ENCODE measurements around the gene ACMSD.

ACMSD gene

DNA sequence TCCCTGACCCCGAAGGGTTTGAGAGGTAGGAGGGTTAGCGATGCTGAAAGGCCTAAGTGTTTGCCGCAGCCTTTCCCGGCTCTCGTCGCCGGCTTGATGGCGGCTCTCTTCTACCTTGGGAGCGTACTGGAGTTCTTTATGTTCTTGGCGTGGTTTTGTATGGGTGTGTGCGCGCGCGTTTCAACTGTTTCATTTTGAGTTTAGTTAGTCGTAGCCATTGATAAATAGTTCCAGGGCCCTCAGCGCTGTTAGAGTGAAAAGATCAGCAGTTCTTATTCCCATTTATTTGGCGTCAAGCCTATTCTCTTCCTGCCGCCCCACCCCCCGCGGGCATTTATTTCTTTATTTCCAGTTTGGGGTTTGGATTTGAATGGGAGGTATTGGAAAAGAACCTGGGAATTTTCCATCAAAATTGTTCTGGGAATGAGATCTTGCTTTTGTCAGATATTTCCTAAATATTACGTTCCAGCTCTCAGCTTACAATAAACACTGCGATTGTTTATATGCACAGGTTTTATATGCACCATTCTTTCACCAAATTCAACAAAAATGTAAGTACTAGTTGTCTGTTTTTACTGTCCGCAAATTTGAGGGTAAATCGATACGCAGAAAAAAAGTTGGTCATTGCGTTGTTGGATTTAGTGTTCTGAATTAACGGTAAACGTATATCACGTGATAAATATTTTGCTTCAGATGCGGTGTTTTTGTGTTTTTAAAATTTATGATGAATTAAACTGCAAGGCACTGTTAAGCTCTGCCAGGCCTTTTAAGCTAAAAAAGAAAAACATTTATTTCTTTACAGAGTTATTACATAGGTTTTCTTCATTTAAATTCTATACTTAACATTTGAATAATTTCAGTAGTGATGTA, 81.2 kb downstream of the ACMSD start:
- TF ChIP-seq, protein P1, sequence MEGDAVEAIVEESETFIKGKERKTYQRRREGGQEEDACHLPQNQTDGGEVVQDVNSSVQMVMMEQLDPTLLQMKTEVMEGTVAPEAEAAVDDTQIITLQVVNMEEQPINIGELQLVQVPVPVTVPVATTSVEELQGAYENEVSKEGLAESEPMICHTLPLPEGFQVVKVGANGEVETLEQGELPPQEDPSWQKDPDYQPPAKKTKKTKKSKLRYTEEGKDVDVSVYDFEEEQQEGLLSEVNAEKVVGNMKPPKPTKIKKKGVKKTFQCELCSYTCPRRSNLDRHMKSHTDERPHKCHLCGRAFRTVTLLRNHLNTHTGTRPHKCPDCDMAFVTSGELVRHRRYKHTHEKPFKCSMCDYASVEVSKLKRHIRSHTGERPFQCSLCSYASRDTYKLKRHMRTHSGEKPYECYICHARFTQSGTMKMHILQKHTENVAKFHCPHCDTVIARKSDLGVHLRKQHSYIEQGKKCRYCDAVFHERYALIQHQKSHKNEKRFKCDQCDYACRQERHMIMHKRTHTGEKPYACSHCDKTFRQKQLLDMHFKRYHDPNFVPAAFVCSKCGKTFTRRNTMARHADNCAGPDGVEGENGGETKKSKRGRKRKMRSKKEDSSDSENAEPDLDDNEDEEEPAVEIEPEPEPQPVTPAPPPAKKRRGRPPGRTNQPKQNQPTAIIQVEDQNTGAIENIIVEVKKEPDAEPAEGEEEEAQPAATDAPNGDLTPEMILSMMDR (IDR thresholded peaks at IDR 0.05), result no peak
- Histone ChIP-seq H3K9ac (peak overlapping the region; percentile 86), H3K4me1 (peaks cover 17% of the 10 kb centered on the region)

DNA sequence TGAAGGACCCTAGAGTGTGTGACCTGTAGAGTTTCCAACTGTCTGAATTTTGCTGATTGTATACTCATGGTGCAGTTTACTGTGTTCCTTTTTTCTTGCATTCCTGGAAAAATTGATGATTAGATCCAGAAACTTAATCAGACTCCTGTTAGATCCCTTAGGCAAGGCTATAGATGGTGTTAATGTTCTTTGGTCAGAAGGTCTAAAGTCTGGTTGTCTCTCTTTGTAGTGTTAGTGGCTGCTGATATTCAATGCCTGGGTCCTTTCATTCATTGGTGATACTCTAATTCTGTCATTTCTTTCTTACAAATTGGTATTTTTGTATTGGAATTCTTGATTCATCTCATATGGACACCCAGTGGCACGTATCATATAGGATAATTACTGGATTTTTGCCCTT, 86.5 kb downstream of the ACMSD start:
- no peak overlapping the region for H3K27ac ChIP-seq
- H3K27me3 ChIP-seq (ENCODE audit: control insufficient read depth, insufficient read depth, low read length), result no peaks in the 10 kb centered on the region
- H3K79me2 ChIP-seq, result peaks cover 87% of the 10 kb centered on the region
- no peak overlapping the region for H3K4me2 ChIP-seq (ENCODE audit: low read length)
- no peak overlapping the region for H3K4me3 ChIP-seq (ENCODE audit: low read depth, low read length)
- H2AFZ ChIP-seq, result no peak overlapping the region
- no peak overlapping the region for H3K9ac ChIP-seq
- TF ChIP-seq, protein P1 (IDR thresholded peaks at IDR 0.05), result no peak
- H3K36me3 ChIP-seq (ENCODE audit: control insufficient read depth, insufficient read depth, low read length), result no peaks in the 10 kb centered on the region
- peaks cover 21% of the 10 kb centered on the region for H3K4me1 ChIP-seq
- H3K9me3 ChIP-seq (ENCODE audit: control insufficient read depth, low read length), result no peaks in the 10 kb centered on the region

More for the DNA sequence above, 81.2 kb downstream of the ACMSD start:
- Histone ChIP-seq H3K27me3 (ENCODE audit: control insufficient read depth, insufficient read depth, low read length) (no peaks in the 10 kb centered on the region), H3K79me2 (peaks cover 46% of the 10 kb centered on the region), H3K27ac (peak overlapping the region; percentile 98), H2AFZ (peak overlapping the region; percentile 91), H3K9me3 (ENCODE audit: control insufficient read depth, low read length) (no peaks in the 10 kb centered on the region), H3K4me2 (ENCODE audit: low read length) (peak overlapping the region; percentile 79), H3K4me3 (ENCODE audit: low read depth, low read length) (peak overlapping the region; percentile 93), H3K36me3 (ENCODE audit: control insufficient read depth, insufficient read depth, low read length) (no peaks in the 10 kb centered on the region)

DNA sequence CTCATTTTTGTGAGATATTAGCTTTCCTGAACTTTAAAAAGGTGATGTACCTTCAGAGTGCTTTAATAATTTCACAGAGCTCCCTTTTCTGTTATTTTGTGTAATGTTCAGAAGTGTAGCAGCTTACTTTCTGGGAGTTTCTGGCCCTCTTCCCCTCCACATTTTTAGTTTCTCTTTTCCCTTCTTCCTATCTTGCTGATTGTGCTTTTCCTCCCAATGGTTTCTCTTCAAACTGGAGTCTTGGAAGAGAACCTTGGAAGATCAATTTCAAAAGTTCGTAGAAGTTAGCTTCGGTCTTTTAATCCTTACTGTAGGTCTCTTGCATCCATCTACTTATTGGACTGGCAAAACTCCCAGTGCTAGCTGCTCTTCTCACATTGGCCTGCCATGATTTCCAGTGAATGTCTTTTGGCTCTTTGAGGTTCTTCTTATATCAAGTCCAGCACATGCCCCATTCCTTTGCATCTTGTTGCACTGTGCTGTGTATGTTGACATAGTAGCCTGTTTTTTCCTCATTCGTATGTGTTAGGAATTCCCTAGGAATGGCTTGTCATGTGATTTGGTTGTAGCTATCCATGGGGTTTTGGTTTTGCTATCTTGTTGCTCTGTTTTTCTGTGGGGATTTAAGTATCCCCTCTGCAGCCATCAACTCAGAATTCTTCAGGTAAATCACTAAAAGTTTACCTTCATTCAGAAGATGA, 88.0 kb downstream of the ACMSD start:
- Histone ChIP-seq H3K4me3 (ENCODE audit: low read depth, low read length) (no peak overlapping the region), H3K36me3 (ENCODE audit: control insufficient read depth, insufficient read depth, low read length) (no peaks in the 10 kb centered on the region), H3K79me2 (peaks cover 89% of the 10 kb centered on the region), H3K27ac (no peak overlapping the region), H3K27me3 (ENCODE audit: control insufficient read depth, insufficient read depth, low read length) (no peaks in the 10 kb centered on the region), H2AFZ (no peak overlapping the region), H3K9ac (no peak overlapping the region), H3K9me3 (ENCODE audit: control insufficient read depth, low read length) (no peaks in the 10 kb centered on the region), H3K4me2 (ENCODE audit: low read length) (no peak overlapping the region), H3K4me1 (peaks cover 21% of the 10 kb centered on the region)
- TF ChIP-seq, protein P1 (IDR thresholded peaks at IDR 0.05), result no peak

DNA sequence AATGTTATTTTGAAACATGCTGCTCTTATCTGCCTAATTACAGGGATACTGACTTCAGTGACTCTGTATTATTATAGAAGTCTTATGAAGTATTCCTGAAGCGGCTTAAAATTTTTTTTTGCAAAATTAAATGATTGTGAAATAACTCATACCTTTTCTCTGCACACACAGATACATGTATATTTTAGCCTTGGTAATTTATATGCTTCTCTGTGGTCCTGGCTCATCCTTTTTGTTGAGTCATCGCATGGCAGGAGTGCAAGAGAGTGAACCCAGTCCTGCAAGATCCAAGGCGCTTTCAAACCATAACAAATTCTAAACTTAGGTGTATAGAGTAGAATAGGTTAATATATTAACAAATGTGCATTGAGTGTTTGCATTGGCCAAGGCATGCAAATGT, 88.8 kb downstream of the ACMSD start:
- Histone ChIP-seq H3K4me3 (ENCODE audit: low read depth, low read length) (no peak overlapping the region), H3K27ac (no peak overlapping the region), H3K79me2 (peaks cover 87% of the 10 kb centered on the region), H3K9me3 (ENCODE audit: control insufficient read depth, low read length) (no peaks in the 10 kb centered on the region), H3K27me3 (ENCODE audit: control insufficient read depth, insufficient read depth, low read length) (no peaks in the 10 kb centered on the region), H3K36me3 (ENCODE audit: control insufficient read depth, insufficient read depth, low read length) (no peaks in the 10 kb centered on the region), H3K9ac (no peak overlapping the region), H3K4me1 (peaks cover 16% of the 10 kb centered on the region), H3K4me2 (ENCODE audit: low read length) (no peak overlapping the region), H2AFZ (no peak overlapping the region)
- TF ChIP-seq, protein P1 (IDR thresholded peaks at IDR 0.05), result no peak
